DOHH2 (cell line): ENCODE measurements around the gene PCARE.

ENCODE experiments used
- H3F3A ChIP-seq: fragments of 200-600 bp; sonication (generic), shearing (Covaris generic); 2 replicates; pipeline ENCODE4 v1.6.0; 2016; ENCODE audit warnings: antibody characterized with exemption, mild to moderate bottlenecking; ENCODE audit not compliant: control insufficient read depth, insufficient read depth
- H3K27ac ChIP-seq: fragments of 200-600 bp; sonication (generic); 2 replicates; pipeline ENCODE4 v1.5.1; 2014; ENCODE audit warnings: low read depth, mild to moderate bottlenecking, low read length, moderate library complexity
- H3K27me3 ChIP-seq: fragments of 200-600 bp; sonication (generic); 2 replicates; pipeline ENCODE4 v1.6.1; 2014; ENCODE audit warnings: mild to moderate bottlenecking, low read length, mixed read lengths; ENCODE audit not compliant: control insufficient read depth
- H3K36me3 ChIP-seq: fragments of 200-600 bp; sonication (generic); 2 replicates; pipeline ENCODE4 v1.6.1; 2014; ENCODE audit warnings: mild to moderate bottlenecking, low read length, moderate library complexity, mixed read lengths; ENCODE audit not compliant: control insufficient read depth
- H3K4me1 ChIP-seq: fragments of 200-600 bp; sonication (generic); 2 replicates; pipeline ENCODE4 v1.6.1; 2014; ENCODE audit warnings: mild to moderate bottlenecking, low read length, mixed read lengths; ENCODE audit not compliant: control insufficient read depth
- H3K4me2 ChIP-seq: fragments of 200-600 bp; sonication (generic); 2 replicates; pipeline ENCODE4 v1.6.0; 2014; ENCODE audit warnings: mild to moderate bottlenecking, low read length, moderate library complexity
- H3K4me3 ChIP-seq: fragments of 200-600 bp; sonication (generic); 2 replicates; pipeline ENCODE4 v1.5.1; 2014; ENCODE audit warnings: mild to moderate bottlenecking, low read length, mixed read lengths
- H3K79me2 ChIP-seq: fragments of 200-600 bp; sonication (generic); 2 replicates; pipeline ENCODE4 v1.6.1; 2014; ENCODE audit warnings: mild to moderate bottlenecking, low read length, mixed read lengths; ENCODE audit not compliant: control insufficient read depth
- H3K9me2 ChIP-seq: fragments of 200-600 bp; sonication (generic); replicated peaks from 2 replicates; pipeline ENCODE4 v1.6.1; 2014; ENCODE audit warnings: mild to moderate bottlenecking, low read length, mixed read lengths; ENCODE audit not compliant: control insufficient read depth
- H3K9me3 ChIP-seq: fragments of 200-600 bp; sonication (generic); 2 replicates; pipeline ENCODE4 v1.6.1; 2014; ENCODE audit warnings: antibody characterized with exemption, low read length, mixed read lengths; ENCODE audit not compliant: control insufficient read depth, insufficient read depth
- H4K20me1 ChIP-seq: fragments of 200-600 bp; sonication (generic); 2 replicates; pipeline ENCODE4 v1.6.0; 2014; ENCODE audit warnings: low read depth, mild to moderate bottlenecking, antibody characterized with exemption, low read length, moderate library complexity; ENCODE audit not compliant: control insufficient read depth, insufficient read depth
- CTCF ChIP-seq: fragments of 200-600 bp; sonication (generic); IDR thresholded peaks from one replicate; pipeline ENCODE4 v1.5.1; 2014; ENCODE audit warnings: antibody characterized with exemption, mild to moderate bottlenecking, low read depth, low read length; ENCODE audit not compliant: poor library complexity, severe bottlenecking
- EZH2phosphoT487 ChIP-seq: fragments of 200-600 bp; sonication (generic); IDR thresholded peaks from 2 replicates; pipeline ENCODE4 v1.6.1; 2017; ENCODE audit warnings: borderline replicate concordance, mild to moderate bottlenecking, antibody characterized with exemption, low read length, moderate library complexity, mixed read lengths

Gene PCARE

DNA sequence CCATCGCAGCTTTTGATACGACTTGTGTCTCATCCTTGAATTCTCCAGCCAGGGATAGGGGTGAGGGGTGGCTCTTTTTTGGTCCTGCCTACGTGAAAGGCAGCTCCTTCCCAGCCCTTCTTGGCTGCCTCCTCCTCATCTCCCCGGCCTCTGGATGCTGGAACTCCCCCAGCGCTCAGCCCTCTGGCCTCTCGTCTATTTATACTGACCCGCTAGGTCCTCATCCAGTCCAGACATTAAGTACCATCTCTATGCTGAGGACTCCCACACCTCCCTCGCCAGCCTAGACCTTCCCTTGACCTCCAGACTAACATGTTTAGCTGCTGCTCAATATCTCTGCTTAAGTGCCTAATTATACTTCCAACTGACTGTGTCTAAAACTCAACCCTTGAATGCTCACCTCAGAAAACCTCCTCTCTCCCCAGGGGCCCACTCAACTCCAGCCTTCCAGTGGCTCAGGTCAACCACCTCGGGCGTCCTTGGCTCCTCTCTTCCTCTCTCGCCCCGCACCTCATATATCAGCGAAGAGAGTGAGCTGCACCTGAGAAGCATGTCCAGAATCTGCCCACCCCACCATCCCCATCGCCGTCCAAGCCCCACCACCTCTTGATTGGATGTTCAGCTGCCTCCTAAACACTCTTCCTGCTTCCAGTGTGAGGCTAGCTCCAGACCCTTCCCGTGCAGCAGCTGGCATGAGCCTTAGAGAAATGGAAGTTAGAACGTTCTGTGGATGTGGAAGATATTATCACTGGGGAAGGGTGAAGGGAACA lies 58.4 kb downstream of the PCARE start:
- TF ChIP-seq CTCF = no peak
- TF ChIP-seq EZH2phosphoT487 = no peak
- Histone ChIP-seq H3K79me2 (no peaks in the 10 kb centered on the region), H3K27ac (no peak overlapping the region), H3K9me3 (no peaks in the 10 kb centered on the region), H3K4me1 (no peaks in the 10 kb centered on the region), H3F3A (no peaks in the 10 kb centered on the region), H4K20me1 (no peaks in the 10 kb centered on the region), H3K4me3 (no peak overlapping the region), H3K36me3 (no peaks in the 10 kb centered on the region), H3K27me3 (peaks cover 14% of the 10 kb centered on the region; the same call in 1 of the 2 replicates), H3K9me2 (no peaks in the 10 kb centered on the region), H3K4me2 (no peak overlapping the region)

DNA sequence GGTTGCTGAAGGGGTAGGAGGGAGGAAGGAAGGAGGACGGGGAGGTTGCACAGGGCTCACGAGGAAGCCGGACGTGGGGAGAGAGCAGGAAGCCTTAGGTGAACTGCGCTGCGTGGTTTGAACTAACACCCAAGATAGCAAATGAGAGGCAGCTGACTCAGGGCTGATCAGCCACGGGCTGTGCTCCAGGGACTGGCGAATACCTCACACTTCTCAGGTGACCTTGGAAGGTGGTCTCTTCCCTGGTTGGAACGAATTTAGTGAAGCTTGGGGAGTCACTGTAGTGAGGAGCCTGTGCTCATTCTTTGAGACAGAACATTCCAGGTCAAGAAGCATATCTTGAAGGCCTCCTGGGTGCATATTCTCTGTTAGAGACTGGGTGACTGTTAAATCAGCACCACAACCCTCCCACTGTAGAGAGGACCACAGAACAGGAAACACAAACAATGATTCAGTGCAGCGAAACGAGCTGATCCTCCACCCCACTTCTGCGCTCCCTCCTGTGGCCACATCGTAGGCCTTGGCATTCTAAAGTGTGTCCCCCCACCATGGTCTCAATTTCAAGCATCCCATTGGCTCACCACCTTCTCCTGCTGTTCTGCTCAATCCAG lies 59.4 kb downstream of the PCARE start:
- Histone ChIP-seq H3K9me2 (no peaks in the 10 kb centered on the region), H3K4me1 (no peaks in the 10 kb centered on the region), H3K27ac (no peak overlapping the region), H3K4me3 (no peak overlapping the region), H4K20me1 (no peaks in the 10 kb centered on the region), H3K27me3 (peaks cover 14% of the 10 kb centered on the region; the same call in 1 of the 2 replicates), H3K36me3 (no peaks in the 10 kb centered on the region), H3F3A (no peaks in the 10 kb centered on the region), H3K4me2 (no peak overlapping the region), H3K79me2 (no peaks in the 10 kb centered on the region), H3K9me3 (no peaks in the 10 kb centered on the region)
- TF ChIP-seq EZH2phosphoT487 = no peak
- TF ChIP-seq CTCF = no peak

DNA sequence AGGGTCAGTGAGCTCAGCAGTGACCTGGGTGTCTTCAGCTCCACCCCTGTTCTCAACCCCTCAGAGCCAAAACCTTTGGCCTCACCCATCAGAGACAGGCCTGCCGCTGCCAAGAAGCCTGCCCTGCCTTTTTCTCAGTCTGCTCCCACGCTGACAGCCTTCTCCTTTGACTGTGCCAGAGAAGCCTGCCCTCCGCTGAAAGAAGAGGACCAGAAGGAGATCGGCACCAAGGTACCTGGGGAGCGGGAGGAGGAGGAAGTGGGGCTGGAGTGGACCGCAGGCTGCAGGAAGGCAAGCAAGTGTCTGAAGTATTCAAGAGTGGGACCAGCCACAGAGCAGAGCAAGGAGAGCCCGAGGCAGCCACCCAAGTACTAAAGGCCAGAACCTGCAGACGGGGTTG lies 60.0 kb downstream of the PCARE start:
- H3K4me1 ChIP-seq = no peaks in the 10 kb centered on the region

More for the DNA sequence above, 60.0 kb downstream of the PCARE start:
- H4K20me1 ChIP-seq = no peaks in the 10 kb centered on the region
- H3K9me3 ChIP-seq = no peaks in the 10 kb centered on the region
- no peaks in the 10 kb centered on the region for H3F3A ChIP-seq
- H3K36me3 ChIP-seq = no peaks in the 10 kb centered on the region
- no peak overlapping the region for H3K27ac ChIP-seq
- no peaks in the 10 kb centered on the region for H3K9me2 ChIP-seq
- no peak overlapping the region for H3K4me2 ChIP-seq
- no peak for TF ChIP-seq CTCF
- no peak for TF ChIP-seq EZH2phosphoT487
- no peak overlapping the region for H3K4me3 ChIP-seq
- peaks cover 14% of the 10 kb centered on the region; the same call in 1 of the 2 replicates for H3K27me3 ChIP-seq
- no peaks in the 10 kb centered on the region for H3K79me2 ChIP-seq
